HEK293T (cell line): ENCODE measurements around the gene OCA2.

Experiments
- ARNT ChIP-seq: fragments of 450-650 bp; IDR thresholded peaks from 2 replicates; pipeline ENCODE4 v1.6.1; 2017; ENCODE audit warnings: mild to moderate bottlenecking
- BHLHE40 ChIP-seq: fragments of 450-650 bp; IDR thresholded peaks from 2 replicates; pipeline ENCODE4 v1.6.1; 2016; ENCODE audit warnings: mild to moderate bottlenecking, moderate library complexity, borderline replicate concordance
- ELF4 ChIP-seq: fragments of 450-650 bp; IDR thresholded peaks from 2 replicates; pipeline ENCODE4 v1.6.1; 2017; ENCODE audit warnings: antibody characterized with exemption
- FOXM1 ChIP-seq: fragments of 450-650 bp; IDR thresholded peaks from 2 replicates; pipeline ENCODE4 v1.6.1; 2017; ENCODE audit warnings: mild to moderate bottlenecking, borderline replicate concordance
- SP1 ChIP-seq: fragments of 450-650 bp; IDR thresholded peaks from 2 replicates; pipeline ENCODE4 v1.6.1; 2017
- SUZ12 ChIP-seq: fragments of 450-650 bp; IDR thresholded peaks from 2 replicates; pipeline ENCODE4 v1.6.1; 2016; ENCODE audit warnings: mild to moderate bottlenecking
- TF ChIP-seq, protein P1 (sequence below): fragments of 450-650 bp; IDR thresholded peaks from 2 replicates; pipeline ENCODE4 v1.6.1; 2016

DNA sequence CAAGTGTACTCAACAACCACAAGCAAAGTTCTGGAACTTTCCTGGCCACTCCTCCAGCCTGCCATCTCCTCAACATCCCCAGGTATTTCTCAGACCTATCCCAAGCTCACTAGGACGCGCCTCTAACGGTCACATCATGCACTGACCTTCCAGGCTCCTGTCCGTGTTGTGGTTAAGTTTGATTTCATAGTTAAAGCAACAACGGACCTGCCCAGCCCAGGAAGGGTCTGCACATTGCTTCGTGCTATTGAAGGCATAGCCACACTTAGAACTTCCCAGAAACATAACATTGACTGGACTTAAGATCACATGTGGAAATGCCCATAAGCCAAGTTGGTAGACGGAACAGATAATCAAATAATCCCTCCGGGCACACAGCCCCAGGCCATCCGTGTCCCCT, 85.1 kb downstream of the OCA2 start:
- TF ChIP-seq SUZ12 = no peak
- no peak for TF ChIP-seq FOXM1
- TF ChIP-seq BHLHE40 = no peak
- TF ChIP-seq SP1 = no peak
- no peak for TF ChIP-seq ELF4
- TF ChIP-seq, protein P1, sequence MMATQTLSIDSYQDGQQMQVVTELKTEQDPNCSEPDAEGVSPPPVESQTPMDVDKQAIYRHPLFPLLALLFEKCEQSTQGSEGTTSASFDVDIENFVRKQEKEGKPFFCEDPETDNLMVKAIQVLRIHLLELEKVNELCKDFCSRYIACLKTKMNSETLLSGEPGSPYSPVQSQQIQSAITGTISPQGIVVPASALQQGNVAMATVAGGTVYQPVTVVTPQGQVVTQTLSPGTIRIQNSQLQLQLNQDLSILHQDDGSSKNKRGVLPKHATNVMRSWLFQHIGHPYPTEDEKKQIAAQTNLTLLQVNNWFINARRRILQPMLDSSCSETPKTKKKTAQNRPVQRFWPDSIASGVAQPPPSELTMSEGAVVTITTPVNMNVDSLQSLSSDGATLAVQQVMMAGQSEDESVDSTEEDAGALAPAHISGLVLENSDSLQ = no peak
- no peak for TF ChIP-seq ARNT
